H1 (cell line): ENCODE data around the gene THOP1. TPM values are rescaled to one million over a fixed set of nuclear protein-coding genes. Genes with fewer than 3 reads are reported as not detected.

Experiments
- CHD7 ChIP-seq: fragments of 300-600 bp; sonication (generic); IDR thresholded peaks from 2 replicates; pipeline ENCODE4 v1.7.1; 2012; ENCODE audit warnings: low read length, moderate library complexity, mild to moderate bottlenecking, inconsistent platforms; ENCODE audit not compliant: insufficient replicate concordance
- RAD21 ChIP-seq, 2 experiments: IDR thresholded peaks in 1 of 2; conservative IDR thresholded peaks in 1 of 2; 2 replicates each; pipeline ENCODE4 v1.6.1; 2011; ENCODE audit warnings: low read depth in 2 of 2, low read length in 2 of 2, improper control_type of control experiment in 1 of 2, inconsistent platforms in 1 of 2, mild to moderate bottlenecking in 1 of 2, moderate library complexity in 1 of 2
- RFX5 ChIP-seq: IDR thresholded peaks from 2 replicates; pipeline ENCODE4 v1.6.1; 2011; ENCODE audit warnings: low read depth, low read length, improper control_type of control experiment, borderline replicate concordance
- TBP ChIP-seq: IDR thresholded peaks from 2 replicates; pipeline ENCODE4 v1.6.1; 2011; ENCODE audit warnings: low read depth, low read length, improper control_type of control experiment
- polyA plus RNA-seq, 7 experiments: library from polyadenylated mRNA; depleted of rRNA in 3 of 7; stranded (reverse) in 5 of 7; unstranded in 2 of 7; fragments of >200 nt in 5 of 7; fragments of 200-250 nt in 2 of 7; gene quantifications; 1 replicate in 5 of 7; 2 replicates in 1 of 7; 4 replicates in 1 of 7; pipeline versions ENCODE4 v1.2.1 to v1.2.3, GENCODE V29; 2011 to 2013; ENCODE audit warnings: missing spikeins in 2 of 7, mixed read lengths in 2 of 7
- total RNA-seq: library from RNA; stranded (reverse); fragmentation: NEBNext Ultra II Directional; extraction: Animal tissue kit (Norgen Biotek cat#: 25700); gene quantifications from 2 replicates; pipeline ENCODE4 v1.2.1, GENCODE V29; 2021

Gene THOP1
- total and polyA plus RNA-seq, 2 of the 8 experiments (the other 6 are each of a cell fraction or from before 2014, with no cell fraction given): 136 to 159 TPM

- no peak for TF ChIP-seq CHD7
- TF ChIP-seq RFX5: no peak
- no peak for TF ChIP-seq RAD21 (IDR thresholded peaks at IDR 0.05 in 1 of 2, conservative IDR thresholded peaks at IDR 0.05 in 1 of 2; ENCODE audit: low read depth in 2 of 2, low read length in 2 of 2)
- TF ChIP-seq TBP: no peak
These were observed 26.5 kb upstream of the THOP1 start (continued) for GRCh38 chr19:2758601-2759313.
